Measurements from ENCODE around the gene SLC25A48. TPM values are rescaled to one million over a fixed set of nuclear protein-coding genes. Genes with fewer than 3 reads are reported as not detected.

Gene SLC25A48
- total RNA-seq, 1 experiment from 2014 or later = 1.6 TPM

- Histone ChIP-seq H3K4me3 (ENCODE audit: low read depth, low read length) (no peak overlapping the region), H3K4me1 (peaks cover 14% of the 10 kb centered on the region), H3K27me3 (replicated peaks; ENCODE audit: control insufficient read depth, insufficient read depth, low read length) (no peaks in the 10 kb centered on the region), H3K9me3 (no peaks in the 10 kb centered on the region; the same call in 1 of the 2 replicates), H3K36me3 (ENCODE audit: control insufficient read depth, insufficient read depth, low read length) (no peaks in the 10 kb centered on the region)
- BruUV-seq (replicated peaks) = no TSS peak
- CTCF ChIA-PET = no interaction called here
- TF ChIP-seq CTCF (IDR thresholded peaks at IDR 0.05; ENCODE audit: insufficient read depth in 1 of 2, low read depth in 1 of 2, low read length in 1 of 2, severe bottlenecking in 1 of 2, unreplicated experiment in 1 of 2) = no peak
- POLR2A ChIA-PET = no interaction called here
- intact Hi-C loops (cut with micrococcal nuclease; ENCODE audit: unreplicated experiment) = no loop called here
- no peaks in the 10 kb centered on the region for H3K27me3 Mint-ChIP-seq (ENCODE audit: insufficient read depth, unreplicated experiment)
- no peaks in the 10 kb centered on the region for H3K36me3 Mint-ChIP-seq (ENCODE audit: insufficient read depth, unreplicated experiment)
- DNase-seq = no peak
- no peak overlapping the region for H3K4me3 Mint-ChIP-seq (ENCODE audit: unreplicated experiment)
- no peak overlapping the region for H3K27ac Mint-ChIP-seq (ENCODE audit: unreplicated experiment)
- peaks cover 14% of the 10 kb centered on the region for H3K4me1 Mint-ChIP-seq (ENCODE audit: low read depth, unreplicated experiment)
- no peaks in the 10 kb centered on the region for H3K9me3 Mint-ChIP-seq (ENCODE audit: unreplicated experiment)
Observed at GRCh38 chr5:135930029-135930948, 95.8 kb downstream of the SLC25A48 start.

GRCh38 chr5:135930949-135931295 is 96.5 kb downstream of the SLC25A48 start:
- H3K27me3 ChIP-seq (replicated peaks; ENCODE audit: control insufficient read depth, insufficient read depth, low read length) = no peaks in the 10 kb centered on the region
- ChIA-PET CTCF (no interaction called here), POLR2A (no interaction called here)
- H3K4me3 ChIP-seq (ENCODE audit: low read depth, low read length) = no peak overlapping the region
- intact Hi-C loops (cut with micrococcal nuclease; ENCODE audit: unreplicated experiment) = no loop called here
- Mint-ChIP-seq H3K27ac (ENCODE audit: unreplicated experiment) (no peak overlapping the region), H3K27me3 (ENCODE audit: insufficient read depth, unreplicated experiment) (no peaks in the 10 kb centered on the region), H3K36me3 (ENCODE audit: insufficient read depth, unreplicated experiment) (no peaks in the 10 kb centered on the region), H3K9me3 (ENCODE audit: unreplicated experiment) (no peaks in the 10 kb centered on the region), H3K4me1 (ENCODE audit: low read depth, unreplicated experiment) (peaks cover 14% of the 10 kb centered on the region), H3K4me3 (ENCODE audit: unreplicated experiment) (no peak overlapping the region)
- no TSS peak for BruUV-seq (replicated peaks)
- no peak for TF ChIP-seq CTCF (IDR thresholded peaks at IDR 0.05; ENCODE audit: insufficient read depth in 1 of 2, low read depth in 1 of 2, low read length in 1 of 2, severe bottlenecking in 1 of 2, unreplicated experiment in 1 of 2)
- no peaks in the 10 kb centered on the region for H3K36me3 ChIP-seq (ENCODE audit: control insufficient read depth, insufficient read depth, low read length)
- peaks cover 13% of the 10 kb centered on the region for H3K4me1 ChIP-seq
- no peak for DNase-seq
- no peaks in the 10 kb centered on the region; the same call in 1 of the 2 replicates for H3K9me3 ChIP-seq

- H3K27me3 Mint-ChIP-seq (ENCODE audit: insufficient read depth, unreplicated experiment) = peaks cover 4% of the 10 kb centered on the region
- ChIA-PET CTCF (interaction anchor here (0.5 kb wide), 1 partner anchor 258 kb away, joined by 4 read pairs; the partner anchor contains the start of gene SMIM32), POLR2A (no interaction called here)
- TF ChIP-seq CTCF (IDR thresholded peaks at IDR 0.05; ENCODE audit: insufficient read depth in 1 of 2, low read depth in 1 of 2, low read length in 1 of 2, severe bottlenecking in 1 of 2, unreplicated experiment in 1 of 2) = no peak
- intact Hi-C loops (cut with micrococcal nuclease; ENCODE audit: unreplicated experiment) = no loop called here
- H3K4me1 ChIP-seq = no peaks in the 10 kb centered on the region; the same call in 1 of the 2 replicates
- no peaks in the 10 kb centered on the region for H3K9me3 Mint-ChIP-seq (ENCODE audit: unreplicated experiment)
- no peaks in the 10 kb centered on the region for H3K27me3 ChIP-seq (replicated peaks; ENCODE audit: control insufficient read depth, insufficient read depth, low read length)
- no peak overlapping the region for H3K4me3 Mint-ChIP-seq (ENCODE audit: unreplicated experiment)
- BruUV-seq (replicated peaks) = no TSS peak
- H3K9me3 ChIP-seq = no peaks in the 10 kb centered on the region
- H3K27ac Mint-ChIP-seq (ENCODE audit: unreplicated experiment) = no peak overlapping the region
- no peaks in the 10 kb centered on the region for H3K36me3 Mint-ChIP-seq (ENCODE audit: insufficient read depth, unreplicated experiment)
- H3K36me3 ChIP-seq (ENCODE audit: control insufficient read depth, insufficient read depth, low read length) = no peaks in the 10 kb centered on the region
- no peak for DNase-seq
- H3K4me1 Mint-ChIP-seq (ENCODE audit: low read depth, unreplicated experiment) = no peaks in the 10 kb centered on the region
- H3K4me3 ChIP-seq (ENCODE audit: low read depth, low read length) = no peak overlapping the region
Observed at GRCh38 chr5:135934939-135935338, 100.5 kb downstream of the SLC25A48 start.
